ENCODE measurements around the gene SCML1.

SCML1 gene

DNA sequence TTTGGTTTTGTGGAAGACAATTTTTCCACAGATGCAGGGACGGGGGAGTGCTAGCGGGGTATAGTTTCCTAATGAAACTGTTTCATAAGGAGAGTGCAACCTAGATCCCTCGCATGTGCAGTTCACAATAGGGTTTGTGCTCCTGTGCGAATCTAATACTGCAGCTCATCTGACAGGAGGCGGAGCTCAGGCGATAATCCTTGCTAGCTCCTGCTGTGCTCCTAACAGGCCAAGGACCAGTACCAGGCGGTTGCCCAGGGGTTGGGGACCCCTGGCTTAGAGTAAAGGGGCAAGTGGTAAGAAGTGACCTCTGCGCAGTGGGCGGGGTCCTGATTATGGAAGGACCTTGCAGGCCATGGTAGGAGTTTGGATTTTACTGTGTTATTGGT, 3.8 kb downstream of the SCML1 start:
- Histone ChIP-seq H3K4me3 (ENCODE audit: low read depth, low read length) (peak overlapping the region; percentile 5), H3K9ac (ENCODE audit: low read depth, low read length) (no peak overlapping the region), H3K36me3 (ENCODE audit: control insufficient read depth, insufficient read depth, low read length) (no peaks in the 10 kb centered on the region), H3K9me3 (ENCODE audit: control insufficient read depth, insufficient read depth, low read length) (no peaks in the 10 kb centered on the region), H3K4me1 (ENCODE audit: control insufficient read depth, insufficient read depth, low read length) (peaks cover 2% of the 10 kb centered on the region), H3K27me3 (ENCODE audit: control insufficient read depth, insufficient read depth, low read length) (peaks cover 28% of the 10 kb centered on the region)

DNA sequence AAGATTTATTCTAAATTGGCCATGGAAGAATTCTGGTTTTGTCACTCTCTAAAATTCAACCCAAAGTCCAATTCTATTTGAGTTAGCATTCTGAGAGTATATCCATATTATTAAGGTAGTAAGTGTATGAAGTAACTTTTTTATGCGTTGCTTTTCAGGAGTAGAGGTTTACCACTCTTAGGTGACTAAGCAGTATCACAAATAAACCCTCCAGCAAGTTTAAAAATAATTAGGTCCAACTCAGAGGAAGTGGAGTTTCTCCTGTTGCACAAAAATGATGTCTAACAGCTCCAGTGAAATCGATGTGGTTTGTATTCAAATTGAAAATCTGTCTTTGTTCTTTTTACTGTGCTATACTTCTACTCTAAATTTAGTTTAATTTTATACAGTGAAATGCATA, 6.6 kb downstream of the SCML1 start:
- no peaks in the 10 kb centered on the region for H3K36me3 ChIP-seq (ENCODE audit: control insufficient read depth, insufficient read depth, low read length)
- peaks cover 16% of the 10 kb centered on the region for H3K27me3 ChIP-seq (ENCODE audit: control insufficient read depth, insufficient read depth, low read length)
- H3K9ac ChIP-seq (ENCODE audit: low read depth, low read length): no peak overlapping the region
- H3K4me3 ChIP-seq (ENCODE audit: low read depth, low read length): no peak overlapping the region
- H3K4me1 ChIP-seq (ENCODE audit: control insufficient read depth, insufficient read depth, low read length): peaks cover 2% of the 10 kb centered on the region
- no peaks in the 10 kb centered on the region for H3K9me3 ChIP-seq (ENCODE audit: control insufficient read depth, insufficient read depth, low read length)

GRCh38 chrX:17744896-17745523, 7.7 kb downstream of the SCML1 start:
- H3K4me1 ChIP-seq (ENCODE audit: control insufficient read depth, insufficient read depth, low read length): peaks cover 2% of the 10 kb centered on the region
- no peaks in the 10 kb centered on the region for H3K9me3 ChIP-seq (ENCODE audit: control insufficient read depth, insufficient read depth, low read length)
- H3K9ac ChIP-seq (ENCODE audit: low read depth, low read length): no peak overlapping the region
- H3K36me3 ChIP-seq (ENCODE audit: control insufficient read depth, insufficient read depth, low read length): no peaks in the 10 kb centered on the region
- H3K27me3 ChIP-seq (ENCODE audit: control insufficient read depth, insufficient read depth, low read length): peaks cover 8% of the 10 kb centered on the region
- no peak overlapping the region for H3K4me3 ChIP-seq (ENCODE audit: low read depth, low read length)

DNA sequence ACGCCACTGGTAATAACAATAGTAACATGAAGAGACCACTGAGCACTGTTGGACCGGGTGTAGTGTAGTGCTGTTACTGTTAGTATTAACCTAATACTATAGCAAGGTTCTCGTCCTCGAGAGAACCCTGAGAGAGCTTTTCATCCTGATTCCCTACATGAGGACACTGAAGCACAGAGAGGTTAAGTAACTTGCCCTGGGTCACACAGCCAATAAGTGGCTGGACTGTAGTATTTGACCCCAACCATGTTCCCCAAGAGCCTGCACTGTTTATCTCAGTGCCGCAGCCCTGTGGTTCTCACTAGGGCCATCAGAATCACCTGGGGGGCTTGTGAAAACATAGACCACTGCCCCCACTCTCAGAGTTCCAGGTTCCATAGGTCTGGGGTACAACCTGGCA, 10.4 kb downstream of the SCML1 start:
- Histone ChIP-seq H3K36me3 (ENCODE audit: control insufficient read depth, insufficient read depth, low read length) (no peaks in the 10 kb centered on the region), H3K9ac (ENCODE audit: low read depth, low read length) (no peak overlapping the region), H3K4me1 (ENCODE audit: control insufficient read depth, insufficient read depth, low read length) (no peaks in the 10 kb centered on the region), H3K9me3 (ENCODE audit: control insufficient read depth, insufficient read depth, low read length) (no peaks in the 10 kb centered on the region), H3K27me3 (ENCODE audit: control insufficient read depth, insufficient read depth, low read length) (no peaks in the 10 kb centered on the region), H3K4me3 (ENCODE audit: low read depth, low read length) (no peak overlapping the region)

DNA sequence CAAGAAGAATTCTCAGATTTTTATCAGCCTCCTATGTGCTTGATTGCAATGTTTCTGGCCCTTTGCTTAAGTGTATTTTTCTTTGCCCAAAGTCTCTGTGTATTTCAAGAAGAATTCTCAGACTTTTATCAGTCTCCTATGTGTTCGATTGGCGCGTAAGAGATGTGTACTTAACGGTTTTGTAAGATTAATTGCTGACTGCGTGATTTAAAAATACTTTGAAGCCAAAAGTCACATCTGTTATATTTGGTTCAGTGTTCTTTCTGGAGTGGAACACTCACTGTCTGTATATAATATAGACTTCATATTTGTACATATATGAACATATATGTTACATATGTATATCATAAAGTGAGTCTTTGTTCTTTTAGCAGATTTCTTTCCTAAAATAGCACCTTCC, 11.4 kb downstream of the SCML1 start:
- Histone ChIP-seq H3K9ac (ENCODE audit: low read depth, low read length) (no peak overlapping the region), H3K4me1 (ENCODE audit: control insufficient read depth, insufficient read depth, low read length) (no peaks in the 10 kb centered on the region), H3K9me3 (ENCODE audit: control insufficient read depth, insufficient read depth, low read length) (no peaks in the 10 kb centered on the region), H3K36me3 (ENCODE audit: control insufficient read depth, insufficient read depth, low read length) (no peaks in the 10 kb centered on the region), H3K4me3 (ENCODE audit: low read depth, low read length) (no peak overlapping the region), H3K27me3 (ENCODE audit: control insufficient read depth, insufficient read depth, low read length) (no peaks in the 10 kb centered on the region)

- no peak overlapping the region for H3K4me3 ChIP-seq (ENCODE audit: low read depth, low read length)
- H3K4me1 ChIP-seq (ENCODE audit: control insufficient read depth, insufficient read depth, low read length): no peaks in the 10 kb centered on the region
- H3K27me3 ChIP-seq (ENCODE audit: control insufficient read depth, insufficient read depth, low read length): no peaks in the 10 kb centered on the region
- no peaks in the 10 kb centered on the region for H3K36me3 ChIP-seq (ENCODE audit: control insufficient read depth, insufficient read depth, low read length)
- no peaks in the 10 kb centered on the region for H3K9me3 ChIP-seq (ENCODE audit: control insufficient read depth, insufficient read depth, low read length)
- no peak overlapping the region for H3K9ac ChIP-seq (ENCODE audit: low read depth, low read length)
Observed at GRCh38 chrX:17750436-17750835, 13.1 kb downstream of the SCML1 start.

DNA sequence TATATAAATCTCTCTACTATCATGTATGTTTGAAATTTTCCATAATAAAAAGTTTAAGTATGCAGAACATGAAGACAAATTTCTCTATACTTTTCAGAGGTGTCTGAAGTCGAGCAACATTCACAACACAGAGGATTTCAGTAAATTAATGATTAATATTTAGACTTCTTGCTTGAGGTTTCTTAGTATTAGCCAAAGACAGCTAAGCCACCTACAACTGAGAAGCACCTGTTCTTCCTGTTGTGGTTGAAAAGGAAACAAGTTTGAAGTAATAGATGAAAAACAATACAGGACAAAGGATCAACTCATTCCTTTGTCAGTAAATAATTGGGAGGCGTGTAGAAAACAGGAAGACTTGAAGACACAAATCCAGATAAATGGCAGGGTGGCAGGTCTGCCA, 21.1 kb downstream of the SCML1 start:
- H3K36me3 ChIP-seq (ENCODE audit: control insufficient read depth, insufficient read depth, low read length): no peaks in the 10 kb centered on the region
- no peaks in the 10 kb centered on the region for H3K4me1 ChIP-seq (ENCODE audit: control insufficient read depth, insufficient read depth, low read length)
- no peaks in the 10 kb centered on the region for H3K9me3 ChIP-seq (ENCODE audit: control insufficient read depth, insufficient read depth, low read length)
- no peak overlapping the region for H3K4me3 ChIP-seq (ENCODE audit: low read depth, low read length)
- no peaks in the 10 kb centered on the region for H3K27me3 ChIP-seq (ENCODE audit: control insufficient read depth, insufficient read depth, low read length)
- H3K9ac ChIP-seq (ENCODE audit: low read depth, low read length): no peak overlapping the region

- Histone ChIP-seq H3K27me3 (ENCODE audit: control insufficient read depth, insufficient read depth, low read length) (no peaks in the 10 kb centered on the region), H3K4me1 (ENCODE audit: control insufficient read depth, insufficient read depth, low read length) (no peaks in the 10 kb centered on the region), H3K9ac (ENCODE audit: low read depth, low read length) (no peak overlapping the region), H3K36me3 (ENCODE audit: control insufficient read depth, insufficient read depth, low read length) (no peaks in the 10 kb centered on the region), H3K9me3 (ENCODE audit: control insufficient read depth, insufficient read depth, low read length) (no peaks in the 10 kb centered on the region), H3K4me3 (ENCODE audit: low read depth, low read length) (no peak overlapping the region)
Observed at GRCh38 chrX:17759990-17760389, 22.7 kb downstream of the SCML1 start.

- Histone ChIP-seq H3K27me3 (ENCODE audit: control insufficient read depth, insufficient read depth, low read length) (peaks cover 19% of the 10 kb centered on the region), H3K36me3 (ENCODE audit: control insufficient read depth, insufficient read depth, low read length) (no peaks in the 10 kb centered on the region), H3K4me1 (ENCODE audit: control insufficient read depth, insufficient read depth, low read length) (no peaks in the 10 kb centered on the region), H3K4me3 (ENCODE audit: low read depth, low read length) (no peak overlapping the region), H3K9me3 (ENCODE audit: control insufficient read depth, insufficient read depth, low read length) (no peaks in the 10 kb centered on the region), H3K9ac (ENCODE audit: low read depth, low read length) (no peak overlapping the region)
Observed at GRCh38 chrX:17767734-17768133, 30.4 kb downstream of the SCML1 start.

DNA sequence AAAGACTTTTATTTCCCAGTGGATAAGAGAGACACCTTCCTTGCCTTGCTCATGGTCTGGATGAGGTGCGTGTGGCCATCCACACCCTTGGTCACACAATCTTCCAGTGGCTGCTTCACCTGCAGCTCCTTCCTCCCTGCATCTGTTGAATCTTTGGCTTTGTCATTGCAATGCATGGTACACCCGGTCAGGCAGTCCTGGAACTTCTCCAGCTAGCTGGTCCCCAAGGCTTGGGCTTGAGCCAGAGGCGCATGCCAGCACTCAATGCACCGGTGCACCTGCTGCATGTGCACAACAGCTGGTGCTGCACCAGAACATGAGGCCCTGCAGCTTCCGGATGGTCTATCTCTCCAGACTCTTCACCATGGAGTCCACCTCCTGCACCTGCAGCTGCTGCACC, 31.7 kb downstream of the SCML1 start:
- H3K36me3 ChIP-seq (ENCODE audit: control insufficient read depth, insufficient read depth, low read length): no peaks in the 10 kb centered on the region
- peaks cover 26% of the 10 kb centered on the region for H3K27me3 ChIP-seq (ENCODE audit: control insufficient read depth, insufficient read depth, low read length)

GRCh38 chrX:17769701-17770269, 32.5 kb downstream of the SCML1 start:
- Histone ChIP-seq H3K4me3 (ENCODE audit: low read depth, low read length) (no peak overlapping the region), H3K36me3 (ENCODE audit: control insufficient read depth, insufficient read depth, low read length) (no peaks in the 10 kb centered on the region), H3K4me1 (ENCODE audit: control insufficient read depth, insufficient read depth, low read length) (no peaks in the 10 kb centered on the region), H3K9ac (ENCODE audit: low read depth, low read length) (no peak overlapping the region), H3K27me3 (ENCODE audit: control insufficient read depth, insufficient read depth, low read length) (peaks cover 31% of the 10 kb centered on the region), H3K9me3 (ENCODE audit: control insufficient read depth, insufficient read depth, low read length) (no peaks in the 10 kb centered on the region)

More for the DNA sequence above, 31.7 kb downstream of the SCML1 start:
- Histone ChIP-seq H3K9ac (ENCODE audit: low read depth, low read length) (no peak overlapping the region), H3K4me1 (ENCODE audit: control insufficient read depth, insufficient read depth, low read length) (no peaks in the 10 kb centered on the region), H3K9me3 (ENCODE audit: control insufficient read depth, insufficient read depth, low read length) (no peaks in the 10 kb centered on the region), H3K4me3 (ENCODE audit: low read depth, low read length) (no peak overlapping the region)

DNA sequence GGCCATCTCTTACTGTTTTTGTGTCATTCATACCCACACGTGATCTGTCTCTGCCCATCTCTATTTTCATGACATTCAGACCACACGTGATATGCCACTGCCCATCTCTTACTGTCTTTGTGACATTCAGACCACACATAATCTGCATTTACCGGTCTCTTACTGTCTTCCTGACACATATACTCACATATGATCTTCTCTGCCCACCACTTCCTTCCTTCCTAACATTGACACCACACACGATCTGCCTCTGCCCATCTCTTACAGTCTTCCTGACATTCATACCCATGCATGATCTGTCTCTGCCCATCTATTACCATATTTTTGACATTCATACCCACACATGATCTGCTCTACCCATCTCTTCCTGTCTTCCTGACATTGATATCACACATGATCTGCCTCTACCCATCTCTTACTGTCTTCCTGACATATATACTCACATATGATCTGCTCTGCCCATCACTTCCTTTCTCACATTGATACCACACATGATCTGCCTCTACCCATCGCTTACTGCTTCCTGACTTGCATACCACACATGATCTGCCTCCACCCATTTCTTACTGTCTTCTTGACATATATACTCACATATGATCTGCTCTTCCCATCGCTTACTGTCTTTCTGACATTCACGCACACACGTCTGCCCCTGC, 36.1 kb downstream of the SCML1 start:
- Histone ChIP-seq H3K4me3 (ENCODE audit: low read depth, low read length) (no peak overlapping the region), H3K27me3 (ENCODE audit: control insufficient read depth, insufficient read depth, low read length) (peaks cover 31% of the 10 kb centered on the region), H3K4me1 (ENCODE audit: control insufficient read depth, insufficient read depth, low read length) (no peaks in the 10 kb centered on the region)

More for the DNA sequence above, 36.1 kb downstream of the SCML1 start:
- Histone ChIP-seq H3K36me3 (ENCODE audit: control insufficient read depth, insufficient read depth, low read length) (no peaks in the 10 kb centered on the region), H3K9ac (ENCODE audit: low read depth, low read length) (no peak overlapping the region), H3K9me3 (ENCODE audit: control insufficient read depth, insufficient read depth, low read length) (no peaks in the 10 kb centered on the region)
